GM18951 (cell line): ENCODE data around the gene TFF1.

ENCODE experiments used
- POLR2A ChIP-seq: IDR thresholded peaks from 4 replicates; pipeline ENCODE4 v1.6.1; 2011; ENCODE audit warnings: mild to moderate bottlenecking; ENCODE audit not compliant: insufficient read length, insufficient read depth; ENCODE audit errors: extremely low read depth
- in situ Hi-C: fragments of 300-500 bp; cut with MboI; formaldehyde crosslinking; loops from one replicate; pipeline ENCODE4 v1.12.0; 2022; ENCODE audit warnings: low sequenced_read_pairs, mixed read lengths, inconsistent platforms; ENCODE audit not compliant: unreplicated experiment

The TFF1 gene

GRCh38 chr21:42357307-42357706 lies 9.0 kb downstream of the TFF1 start:
- TF ChIP-seq POLR2A = no peak
- in situ Hi-C loops = no loop called here

DNA sequence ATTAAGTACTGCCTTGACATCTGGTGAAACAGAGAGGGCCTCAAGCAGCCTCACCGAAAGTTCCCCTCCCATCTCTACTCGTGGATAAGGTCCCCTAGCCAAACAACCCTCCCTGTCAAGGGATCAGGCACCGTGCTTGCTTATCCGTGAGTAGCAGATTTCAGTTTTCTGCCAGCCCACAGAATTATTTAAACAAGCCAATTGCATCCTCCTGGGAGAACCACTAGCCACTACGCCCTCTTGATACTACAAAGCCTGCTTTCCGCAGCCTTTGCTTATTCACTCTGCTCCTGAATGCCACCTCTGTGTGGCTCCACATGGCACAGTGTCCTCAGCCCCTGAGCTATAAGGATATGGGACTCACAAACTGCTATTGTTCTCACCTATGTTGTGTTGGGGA lies 9.7 kb downstream of the TFF1 start:
- no peak for TF ChIP-seq POLR2A
- in situ Hi-C loops = no loop called here

DNA sequence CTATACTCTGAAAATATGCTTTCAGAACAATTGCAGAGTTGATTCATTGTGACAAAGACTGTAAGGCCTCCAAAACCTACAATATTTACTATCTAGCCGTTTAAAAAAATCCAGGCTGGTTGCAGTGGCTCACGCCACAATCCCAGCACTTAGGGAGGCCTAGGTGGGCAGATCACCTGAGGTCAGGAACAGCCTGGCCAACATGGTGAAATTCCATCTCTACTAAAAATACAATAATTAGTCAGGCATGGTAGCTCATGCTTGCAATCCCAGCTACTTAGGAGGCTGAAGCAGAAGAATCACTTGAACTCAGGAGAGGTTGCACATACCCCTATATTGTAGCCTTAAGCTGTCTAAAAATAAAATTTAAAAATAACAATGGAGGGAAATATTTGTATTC lies 10.3 kb downstream of the TFF1 start:
- no peak for TF ChIP-seq POLR2A
- in situ Hi-C loops = no loop called here

- TF ChIP-seq POLR2A = no peak
- in situ Hi-C loops = no loop called here
These were observed 12.7 kb downstream of the TFF1 start for GRCh38 chr21:42353623-42354022.

- in situ Hi-C loops = no loop called here
- TF ChIP-seq POLR2A = no peak
These were observed 13.8 kb downstream of the TFF1 start for GRCh38 chr21:42352441-42353095.

- in situ Hi-C loops = no loop called here
- no peak for TF ChIP-seq POLR2A
These were observed 14.5 kb downstream of the TFF1 start for GRCh38 chr21:42351626-42352440.

GRCh38 chr21:42350927-42351426 lies 15.4 kb downstream of the TFF1 start, which contains the start of gene TFF2:
Gene TFF2 (minus strand): TSS chr21:42350994. CDS start chr21:42350957, 37 bp downstream.
- TF ChIP-seq POLR2A = no peak
- in situ Hi-C loops = no loop called here

- in situ Hi-C loops = no loop called here
- no peak for TF ChIP-seq POLR2A
These were observed 15.9 kb downstream of the TFF1 start for GRCh38 chr21:42350318-42350910.

DNA sequence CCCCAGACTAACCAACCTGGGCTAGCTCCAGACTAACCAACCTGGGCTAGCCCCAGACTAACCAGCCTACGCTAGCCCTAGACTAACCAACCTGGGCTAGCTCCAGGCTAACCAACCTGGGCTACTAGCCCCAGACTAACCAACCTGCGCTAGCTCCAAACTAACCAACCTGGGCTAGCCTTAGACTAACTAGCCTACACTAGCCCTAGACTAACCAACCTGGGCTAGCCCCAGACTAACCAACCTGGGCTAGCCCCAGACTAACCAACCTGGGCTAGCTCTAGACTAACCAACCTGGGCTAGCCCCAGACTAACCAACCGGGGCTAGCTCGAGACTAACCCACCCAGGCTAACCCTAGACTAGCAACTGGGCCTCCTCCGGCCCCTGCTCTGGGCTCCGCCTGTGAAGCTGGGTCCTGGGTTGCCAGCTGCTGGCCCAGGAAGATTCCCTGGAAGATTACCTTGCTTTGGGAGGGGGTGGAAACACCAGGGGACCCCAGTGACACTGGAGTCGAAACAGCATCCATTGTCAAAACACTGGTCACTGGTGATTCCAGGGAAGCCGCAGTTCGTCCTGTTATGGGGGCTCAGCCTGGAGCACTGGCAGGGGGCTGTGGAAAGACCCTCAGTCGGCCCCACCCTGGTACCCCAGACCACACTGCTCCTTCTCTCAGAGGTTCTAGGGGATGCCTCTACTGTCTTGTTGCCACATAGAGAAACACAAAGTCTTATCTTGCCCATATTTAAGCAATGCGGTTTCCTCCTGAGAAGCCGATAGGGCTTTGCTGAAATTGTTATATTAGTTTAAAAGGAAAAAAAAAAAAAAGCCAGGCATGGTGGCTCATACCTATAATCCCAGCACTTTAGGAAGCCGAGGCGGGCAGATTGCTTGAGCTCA lies 16.7 kb downstream of the TFF1 start:
- TF ChIP-seq POLR2A = no peak
- in situ Hi-C loops = no loop called here

GRCh38 chr21:42348762-42349161 lies 17.6 kb downstream of the TFF1 start:
- in situ Hi-C loops = no loop called here

GRCh38 chr21:42347601-42348327 lies 18.6 kb downstream of the TFF1 start:
- in situ Hi-C loops = no loop called here
- TF ChIP-seq POLR2A = no peak

More at GRCh38 chr21:42348762-42349161, 17.6 kb downstream of the TFF1 start:
- no peak for TF ChIP-seq POLR2A
